Measurements from ENCODE around the gene KRI1.

GRCh38 chr19:10538204-10538983 is 27.4 kb downstream of the KRI1 start:
- TF ChIP-seq CTCF (IDR thresholded peaks at IDR 0.05) (no peak), ZFX (IDR thresholded peaks at IDR 0.05; ENCODE audit: borderline replicate concordance) (no peak)
